ENCODE results near the gene ULK2.

GRCh38 chr17:19744922-19745757 is 122.6 kb downstream of the ULK2 start:
- TF ChIP-seq, protein P1, sequence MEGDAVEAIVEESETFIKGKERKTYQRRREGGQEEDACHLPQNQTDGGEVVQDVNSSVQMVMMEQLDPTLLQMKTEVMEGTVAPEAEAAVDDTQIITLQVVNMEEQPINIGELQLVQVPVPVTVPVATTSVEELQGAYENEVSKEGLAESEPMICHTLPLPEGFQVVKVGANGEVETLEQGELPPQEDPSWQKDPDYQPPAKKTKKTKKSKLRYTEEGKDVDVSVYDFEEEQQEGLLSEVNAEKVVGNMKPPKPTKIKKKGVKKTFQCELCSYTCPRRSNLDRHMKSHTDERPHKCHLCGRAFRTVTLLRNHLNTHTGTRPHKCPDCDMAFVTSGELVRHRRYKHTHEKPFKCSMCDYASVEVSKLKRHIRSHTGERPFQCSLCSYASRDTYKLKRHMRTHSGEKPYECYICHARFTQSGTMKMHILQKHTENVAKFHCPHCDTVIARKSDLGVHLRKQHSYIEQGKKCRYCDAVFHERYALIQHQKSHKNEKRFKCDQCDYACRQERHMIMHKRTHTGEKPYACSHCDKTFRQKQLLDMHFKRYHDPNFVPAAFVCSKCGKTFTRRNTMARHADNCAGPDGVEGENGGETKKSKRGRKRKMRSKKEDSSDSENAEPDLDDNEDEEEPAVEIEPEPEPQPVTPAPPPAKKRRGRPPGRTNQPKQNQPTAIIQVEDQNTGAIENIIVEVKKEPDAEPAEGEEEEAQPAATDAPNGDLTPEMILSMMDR (conservative IDR thresholded peaks at IDR 0.05; ENCODE audit: low read length) = peak; percentile 61
- no peak for TF ChIP-seq EZH2phosphoT487 (IDR thresholded peaks at IDR 0.05; ENCODE audit: borderline replicate concordance, low read depth, low read length)

Data from OCI-LY7 (cell line).